NCI-H510A treated with DMSO at 0.1 percent for 48 hours (cell line): ENCODE data around the gene IKZF5.

ENCODE experiments used
- DNase-seq: peaks from one replicate; lab custom pipeline; 2025; lab: John Stamatoyannopoulos, UW

The IKZF5 gene

DNA sequence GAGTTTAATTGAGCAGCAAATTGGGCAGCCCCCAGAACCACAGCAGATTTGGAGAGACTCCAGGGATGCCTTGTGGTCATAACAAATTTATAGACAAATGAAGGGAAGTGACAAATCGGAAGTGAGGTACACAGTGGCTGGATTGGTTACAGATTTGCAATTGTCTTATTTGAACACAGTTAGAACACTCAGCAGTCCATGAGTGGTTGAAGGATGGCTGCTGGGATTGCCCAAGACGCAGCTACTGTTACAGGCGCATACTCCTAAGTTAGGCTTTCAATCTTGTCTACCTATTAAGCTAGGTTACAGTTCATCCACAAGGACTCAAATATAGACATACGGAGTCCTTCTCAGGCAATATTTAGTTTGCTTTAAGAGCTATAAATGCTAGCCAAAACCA, 7.6 kb upstream of the IKZF5 start:
- no peak for DNase-seq

DNA sequence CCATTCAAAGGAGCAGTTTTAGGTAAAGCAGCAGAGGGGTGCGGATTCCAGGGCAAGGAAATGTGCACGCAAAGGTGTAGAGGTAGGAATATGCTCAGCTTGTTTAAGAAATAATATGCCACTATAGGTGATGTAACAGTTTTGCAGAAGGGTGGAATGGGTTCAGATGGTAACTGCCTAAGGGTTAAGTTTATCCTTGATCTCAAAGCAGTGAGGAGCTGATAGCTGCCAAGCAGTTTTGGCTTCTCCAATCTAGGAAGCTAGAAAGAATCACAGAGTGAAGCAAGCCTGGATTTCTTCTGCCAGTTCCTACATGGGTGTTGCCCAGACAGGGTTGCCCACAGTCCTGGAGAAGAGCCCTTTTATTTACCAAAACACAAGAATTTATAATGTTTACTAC, 6.2 kb upstream of the IKZF5 start:
- DNase-seq = no peak

DNA sequence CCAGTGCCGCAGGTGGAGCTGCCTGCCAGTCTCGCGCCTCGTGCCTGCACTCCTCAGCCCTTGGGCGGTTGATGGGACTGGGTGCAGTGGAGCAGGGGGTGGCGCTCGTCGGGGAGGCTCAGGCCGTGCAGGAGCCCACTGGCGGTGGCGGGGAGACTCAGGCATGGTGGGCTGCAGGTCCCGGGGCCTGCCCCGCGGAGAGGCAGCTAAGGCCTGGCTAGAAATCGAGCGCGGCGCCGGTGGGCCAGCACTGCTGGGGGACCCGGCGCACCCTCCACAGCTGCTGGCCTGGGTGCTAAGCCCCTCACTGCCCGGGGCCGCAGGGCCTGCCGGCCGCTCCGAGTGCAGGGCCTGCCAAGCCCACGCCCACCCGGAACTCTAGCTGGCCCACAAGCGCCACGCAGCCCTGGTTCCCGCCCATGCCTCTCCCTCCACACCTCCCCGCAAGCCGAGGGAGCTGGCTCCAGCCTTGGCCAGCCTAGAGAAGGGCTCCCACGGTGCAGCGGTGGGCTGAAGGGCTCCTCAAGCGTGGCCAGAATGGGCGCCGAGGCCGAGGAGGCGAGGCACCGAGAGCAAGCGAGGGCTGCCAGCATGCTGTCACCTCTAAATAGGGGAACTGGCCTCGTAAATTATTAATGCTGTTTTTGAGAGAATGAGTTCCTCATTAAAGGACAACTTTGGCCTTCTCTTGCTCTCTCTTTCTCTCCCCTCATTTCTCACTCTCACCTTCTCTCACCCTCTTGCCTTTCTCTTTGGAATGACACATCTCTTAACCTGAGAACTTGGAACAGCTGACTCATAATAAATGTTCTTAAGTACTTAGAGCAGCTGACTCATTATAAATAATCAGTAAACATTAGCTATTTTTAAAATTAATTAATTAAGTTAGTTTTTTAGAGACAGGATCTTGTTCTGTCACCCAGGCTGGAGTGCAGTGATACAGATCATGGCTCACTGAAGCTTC, 5.1 kb upstream of the IKZF5 start:
- no peak for DNase-seq

DNA sequence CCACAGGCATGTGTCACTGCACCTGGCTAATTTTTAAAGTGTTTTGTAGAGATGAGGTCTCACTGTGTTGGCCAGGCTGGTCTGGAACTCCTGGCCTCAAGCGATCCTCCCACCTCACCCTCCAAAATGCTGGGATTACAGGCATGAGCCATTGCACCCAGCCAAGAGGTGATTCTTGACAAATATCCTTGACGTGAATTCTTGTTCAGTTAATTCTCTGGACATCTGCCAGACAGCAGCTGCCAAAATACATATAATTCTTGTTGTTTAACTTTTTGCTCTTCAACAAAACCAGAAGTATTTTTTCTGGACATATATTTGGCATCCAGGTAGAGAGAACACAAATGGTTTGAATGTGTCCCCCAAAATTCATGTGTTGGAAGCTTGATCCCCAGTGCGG, 3.4 kb upstream of the IKZF5 start:
- no peak for DNase-seq

DNA sequence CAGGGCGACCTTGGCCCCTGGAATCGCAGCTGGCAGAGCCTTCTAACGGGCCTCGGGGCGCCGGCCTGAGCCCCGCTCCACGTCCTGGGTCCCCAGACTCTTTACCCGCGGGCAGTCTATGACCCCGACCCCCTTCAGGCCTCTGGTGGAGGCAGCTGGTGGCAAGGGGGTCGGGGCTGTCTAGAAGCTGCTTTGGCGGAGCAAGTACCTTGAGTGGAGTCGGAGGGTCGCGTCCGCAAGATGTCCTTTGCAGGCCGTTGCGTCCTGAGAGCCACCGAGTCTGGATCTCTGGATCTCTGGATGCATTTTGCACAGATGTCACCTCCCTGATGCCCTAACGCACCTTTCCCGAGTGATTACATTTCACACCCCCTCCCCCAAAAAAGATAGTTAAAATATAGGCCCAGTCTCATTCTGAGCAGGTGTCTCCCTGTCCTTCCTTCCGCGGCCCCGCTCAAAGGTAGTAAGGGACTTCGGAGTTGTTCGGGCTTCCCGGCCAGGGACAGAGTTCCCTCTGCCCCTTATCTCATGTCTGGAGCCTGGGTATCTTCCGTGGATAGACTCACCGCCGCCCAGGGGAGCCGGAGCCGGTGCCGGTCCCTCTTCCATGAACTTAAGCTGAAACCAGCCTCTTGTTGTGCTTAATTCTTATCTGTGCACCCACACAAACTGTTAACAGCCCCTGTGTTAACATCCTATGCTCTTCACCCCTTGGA, 668 bp upstream of the IKZF5 start:
- peak; percentile 31 for DNase-seq

DNA sequence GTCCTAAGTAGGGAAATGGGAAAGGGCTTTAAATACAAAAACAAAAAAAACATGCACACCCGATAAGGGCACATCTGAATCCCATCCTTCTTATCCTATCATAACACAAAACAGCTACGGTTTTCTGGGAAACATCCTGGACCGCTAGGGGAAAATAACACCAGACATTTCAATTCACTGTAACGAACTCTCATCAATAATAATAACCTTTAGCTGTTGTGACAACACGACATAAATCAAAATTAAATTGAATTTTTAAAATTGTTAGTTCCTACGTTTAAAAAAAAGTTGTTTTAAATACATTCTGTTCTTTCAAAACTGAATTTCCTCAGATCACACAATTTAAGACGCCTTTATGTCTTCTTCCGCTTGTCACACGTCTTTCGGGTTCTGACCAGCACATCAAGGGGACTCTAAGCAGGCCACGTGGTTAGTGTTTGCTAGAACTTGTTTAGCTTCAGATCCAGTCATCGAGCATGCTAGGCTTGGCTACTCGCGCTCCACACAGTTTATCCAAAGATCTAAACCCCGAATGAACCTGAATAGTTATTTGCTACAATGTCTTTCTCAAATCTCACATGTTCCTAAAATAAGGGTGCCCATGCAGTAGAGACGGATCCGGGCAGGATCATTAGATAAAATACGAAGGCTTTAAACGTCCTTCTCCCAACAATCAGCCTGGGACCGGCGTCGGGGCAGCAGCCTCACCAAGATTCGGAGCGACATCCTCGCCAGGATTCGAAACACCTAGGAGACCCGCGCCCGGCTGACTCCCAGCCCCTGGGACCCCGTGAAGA, 839 bp downstream of the IKZF5 start:
- DNase-seq = peak; percentile 33

DNA sequence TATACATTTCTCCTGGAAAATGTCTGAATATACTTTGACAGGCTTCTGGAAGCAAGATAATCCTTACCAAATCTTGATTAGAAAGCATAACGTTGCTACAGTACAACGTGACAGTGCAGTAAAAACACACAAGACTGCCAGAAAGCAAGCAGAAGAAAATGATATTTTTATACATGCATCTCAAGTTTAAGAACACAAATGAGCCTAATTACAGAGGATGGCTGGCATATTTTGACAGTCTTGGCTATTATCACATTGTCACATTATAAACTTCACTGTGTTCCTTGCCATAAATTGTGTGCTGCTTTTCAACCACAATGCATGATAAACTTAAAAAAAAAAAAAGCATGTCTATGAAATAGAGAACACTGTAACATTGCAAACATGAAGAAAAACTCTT, 4.3 kb downstream of the IKZF5 start:
- no peak for DNase-seq

DNA sequence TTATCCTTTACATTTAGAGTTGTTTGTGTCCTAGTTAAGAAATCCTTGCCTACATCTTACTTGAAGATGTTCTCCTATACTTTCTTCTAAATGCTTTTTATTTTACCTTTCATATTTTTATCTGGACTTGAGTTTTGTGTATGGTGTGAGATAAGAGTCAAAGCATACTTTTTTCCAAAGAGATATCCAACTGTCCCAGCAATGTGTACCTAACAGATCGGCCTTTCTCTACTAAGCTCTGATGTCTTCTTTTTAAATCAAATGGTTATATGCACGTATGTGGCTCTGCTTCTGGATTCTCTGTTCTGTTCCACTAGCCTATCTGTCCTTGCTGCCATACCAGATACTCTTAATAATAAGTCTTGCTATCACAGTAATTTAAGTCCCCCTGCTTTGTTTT, 7.2 kb downstream of the IKZF5 start:
- no peak for DNase-seq

DNA sequence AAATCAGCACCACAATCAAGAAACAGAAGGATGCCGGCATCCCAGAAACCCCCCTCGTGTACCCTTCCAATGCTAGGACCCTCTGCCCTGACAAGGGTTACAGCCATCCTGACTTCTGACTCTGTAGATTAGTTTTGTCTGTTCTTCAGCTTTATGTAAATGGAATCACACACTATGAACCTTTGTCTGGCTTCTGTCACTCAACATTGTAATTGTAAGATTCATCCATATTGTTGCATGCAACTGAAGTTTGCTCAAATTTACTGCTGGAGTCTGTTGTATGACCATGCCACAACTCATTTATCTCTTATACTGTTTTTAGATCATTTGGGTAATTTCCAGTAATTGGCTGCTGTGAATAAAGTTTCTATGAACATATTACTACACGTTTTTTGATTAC, 8.4 kb downstream of the IKZF5 start:
- no peak for DNase-seq

DNA sequence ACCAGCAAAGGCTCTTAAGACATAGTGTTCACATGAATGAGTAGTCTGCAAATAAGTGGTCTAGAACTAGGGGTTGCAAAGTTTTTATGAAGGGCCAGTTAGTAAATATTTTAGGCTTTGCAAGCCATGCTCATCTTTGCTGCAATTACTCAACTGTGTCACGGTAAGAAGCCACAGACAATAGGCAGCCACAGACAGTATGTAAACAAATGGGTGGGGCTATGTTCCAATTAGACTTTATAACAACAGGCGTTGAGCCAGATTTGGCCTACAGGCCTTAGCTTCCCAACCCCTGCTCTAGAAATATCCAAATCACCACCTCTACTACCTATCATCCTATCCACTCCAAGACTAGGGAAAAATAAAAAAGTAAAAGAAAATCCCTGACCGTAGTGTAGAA, 9.2 kb downstream of the IKZF5 start:
- peak; percentile 68 for DNase-seq

DNA sequence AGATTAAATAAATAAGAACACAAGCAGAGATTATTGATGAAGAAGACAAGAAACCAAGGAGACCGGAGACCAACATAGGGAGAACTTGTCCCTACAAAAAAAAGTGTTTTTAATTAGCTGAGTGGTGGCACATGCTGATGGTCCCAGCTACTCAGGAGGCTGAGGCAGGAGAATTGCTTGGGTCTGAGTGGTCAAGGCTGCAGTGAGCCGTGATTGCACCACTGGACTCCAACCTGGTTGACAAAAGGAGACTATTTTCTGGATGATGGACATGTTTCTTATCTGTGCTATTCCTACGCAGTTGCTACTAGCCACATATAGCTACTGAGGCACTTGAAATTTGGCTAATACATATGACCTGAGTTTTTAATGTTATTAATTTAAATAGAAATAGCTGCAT, 9.7 kb downstream of the IKZF5 start:
- DNase-seq = no peak

DNA sequence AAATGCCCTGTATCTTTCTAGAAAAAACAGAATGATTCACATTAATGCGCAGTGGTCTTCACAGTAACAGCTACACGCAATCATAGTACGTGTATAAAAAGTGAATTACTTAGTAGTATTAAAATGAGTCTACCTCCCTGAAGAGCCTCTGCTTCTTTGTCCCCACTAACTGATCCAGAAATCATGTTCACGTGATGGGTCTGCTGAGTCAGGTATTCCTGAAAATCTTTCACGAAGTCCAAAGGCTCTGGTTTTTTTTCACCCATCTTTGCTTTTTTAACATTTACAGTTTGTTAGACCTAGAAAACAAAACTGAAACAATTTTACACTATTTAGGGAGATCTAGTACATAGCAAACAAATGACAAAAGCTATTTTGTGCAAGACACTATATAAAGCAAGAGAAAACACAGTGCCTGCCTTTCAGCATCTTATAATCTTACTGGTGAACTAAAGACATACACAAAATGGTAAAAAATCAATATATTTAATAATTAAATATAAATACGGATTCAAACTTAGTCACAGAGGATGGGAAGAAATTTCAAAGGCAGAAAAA, 10.2 kb downstream of the IKZF5 start:
- DNase-seq = no peak

DNA sequence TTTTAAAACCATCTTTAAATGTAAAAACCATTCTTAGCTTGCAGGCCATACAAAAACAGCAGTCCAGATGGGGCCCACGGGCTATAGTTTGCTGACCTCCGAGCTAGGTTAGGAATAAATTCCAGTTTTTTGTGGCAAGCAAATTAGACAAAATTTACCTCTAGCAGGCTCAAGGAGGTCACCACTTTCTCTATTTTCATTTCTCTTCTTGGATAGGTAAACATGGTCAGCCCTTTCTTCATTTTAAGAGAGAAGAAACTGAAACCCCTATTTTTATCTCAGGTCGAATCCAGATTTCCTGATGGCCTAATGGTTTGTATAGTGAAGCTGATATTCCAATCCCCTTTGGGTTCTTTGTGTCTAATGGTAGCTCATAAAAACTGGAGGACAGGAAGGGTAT, 10.7 kb downstream of the IKZF5 start:
- no peak for DNase-seq

DNA sequence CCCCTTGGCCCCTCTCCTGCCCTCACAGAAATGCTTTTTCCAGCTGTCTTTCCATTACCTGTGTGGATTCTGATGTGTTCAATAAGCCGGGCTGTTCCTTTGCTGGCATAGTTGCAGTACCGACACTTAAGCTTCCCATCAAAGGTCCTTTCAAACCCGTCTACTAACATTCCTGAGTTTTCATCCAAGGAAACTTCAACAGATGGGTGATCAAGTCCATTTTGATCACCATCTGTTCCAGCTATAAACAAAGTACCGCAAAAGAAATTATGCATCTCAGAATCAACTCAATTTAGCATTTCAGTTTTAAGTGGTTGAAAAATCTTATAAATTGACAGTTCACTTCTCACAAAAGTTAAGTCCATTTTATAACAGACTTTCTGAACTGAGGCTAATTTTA, 12.7 kb downstream of the IKZF5 start:
- DNase-seq = no peak

DNA sequence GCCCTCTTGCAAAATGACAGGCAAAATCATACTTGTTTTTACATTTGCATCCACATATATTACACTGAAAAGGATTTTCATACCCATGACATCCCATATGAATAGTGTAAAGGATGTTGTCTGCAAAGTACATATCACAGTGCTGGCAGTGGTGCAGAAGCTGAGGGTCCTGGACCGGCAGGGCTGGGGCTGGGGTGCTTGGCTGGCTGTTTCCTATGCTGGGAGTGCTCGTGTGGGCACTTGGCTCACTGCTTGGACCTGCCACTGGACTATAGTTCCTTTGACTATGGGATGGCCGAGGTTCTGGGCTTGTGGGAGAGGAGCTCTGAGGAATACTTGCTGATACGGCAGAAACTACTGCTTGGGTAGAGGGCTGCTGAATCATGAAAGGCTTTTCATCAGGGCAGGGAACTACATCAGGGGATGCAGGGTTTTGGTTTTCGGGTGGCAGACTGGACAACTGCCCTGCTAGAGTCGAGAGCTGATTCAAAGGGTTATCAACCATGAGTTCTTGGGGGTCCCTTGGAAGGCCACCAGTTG, 14.7 kb downstream of the IKZF5 start:
- DNase-seq = no peak

DNA sequence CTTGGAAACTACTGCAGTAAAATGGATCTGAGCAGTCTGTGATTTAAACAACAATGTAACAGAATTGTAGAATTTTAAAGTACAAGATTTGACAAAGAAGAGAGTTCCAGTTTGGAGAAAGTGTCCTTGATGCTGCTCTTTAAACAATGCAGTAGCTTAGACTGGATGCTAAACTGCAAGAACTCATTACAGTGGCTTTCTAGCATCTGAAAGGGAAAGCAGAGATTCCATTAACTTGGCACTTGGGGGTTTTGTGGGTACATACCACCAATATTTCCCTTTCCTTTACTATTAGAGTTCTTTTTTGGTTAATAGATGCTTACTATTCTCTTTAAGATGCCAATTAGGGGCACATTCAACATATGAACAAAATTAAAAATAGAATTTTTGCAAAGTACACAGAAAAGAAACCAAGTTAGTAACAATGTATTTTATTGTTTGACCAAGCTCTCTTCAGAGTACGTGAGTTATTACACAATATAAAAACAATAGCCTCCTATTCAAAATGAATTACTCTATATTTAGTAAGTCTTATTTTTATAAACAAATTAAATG, 16.5 kb downstream of the IKZF5 start:
- no peak for DNase-seq

DNA sequence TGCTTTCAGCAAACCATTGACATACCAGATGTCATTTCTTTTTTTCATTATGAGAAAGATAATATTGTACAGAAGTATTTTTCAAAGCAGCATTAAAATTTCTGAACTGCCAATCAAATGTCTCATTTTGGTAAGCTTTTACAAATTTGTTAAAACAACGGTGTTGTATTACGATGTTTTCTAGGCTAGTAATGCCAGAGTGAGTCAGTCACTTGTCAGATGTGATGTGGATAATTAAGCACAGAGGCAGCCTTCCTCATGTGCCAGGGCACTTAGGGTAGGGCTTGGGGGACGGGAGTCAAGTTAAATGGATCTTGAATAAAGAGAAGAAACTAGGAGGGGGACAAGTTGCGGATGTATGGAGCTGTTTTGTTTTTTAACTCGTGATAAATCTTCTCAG, 18.3 kb downstream of the IKZF5 start:
- no peak for DNase-seq

DNA sequence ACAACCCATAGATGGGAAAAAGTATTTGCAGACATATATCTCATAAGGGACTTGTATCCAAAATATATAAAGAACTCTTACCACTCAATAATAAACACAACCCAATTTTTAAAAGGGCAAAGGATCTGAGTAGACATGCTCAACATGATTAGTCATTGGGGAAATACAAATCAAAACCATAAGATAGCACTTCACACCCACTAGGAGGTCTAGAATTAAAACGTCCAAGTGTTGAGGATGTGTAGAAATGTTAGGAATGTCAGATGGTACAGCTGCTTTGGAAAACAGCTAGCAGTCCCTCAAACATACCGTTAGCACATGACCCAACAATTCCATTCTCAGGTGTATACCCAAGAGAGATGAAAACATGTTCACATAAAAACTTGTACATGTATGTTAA, 20.1 kb downstream of the IKZF5 start:
- no peak for DNase-seq

DNA sequence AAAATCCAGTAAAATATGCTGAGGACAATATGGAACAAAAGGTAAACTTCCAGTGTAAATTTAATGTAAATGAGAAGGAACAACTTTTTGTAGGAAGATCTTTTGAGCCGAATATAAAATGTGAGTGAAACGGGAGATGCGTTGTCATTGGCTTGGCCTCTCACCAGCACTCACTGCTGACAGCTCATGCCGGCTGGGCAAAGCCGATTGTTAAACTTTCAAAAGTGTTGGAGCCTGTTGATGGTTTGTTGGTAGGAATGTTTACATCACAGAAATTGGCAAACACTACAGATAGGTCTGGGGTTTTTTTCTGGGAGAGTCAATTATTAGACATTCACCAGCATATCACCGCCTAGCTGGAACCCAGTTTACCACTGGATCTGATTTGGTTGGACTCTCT, 22.3 kb downstream of the IKZF5 start:
- DNase-seq = no peak

DNA sequence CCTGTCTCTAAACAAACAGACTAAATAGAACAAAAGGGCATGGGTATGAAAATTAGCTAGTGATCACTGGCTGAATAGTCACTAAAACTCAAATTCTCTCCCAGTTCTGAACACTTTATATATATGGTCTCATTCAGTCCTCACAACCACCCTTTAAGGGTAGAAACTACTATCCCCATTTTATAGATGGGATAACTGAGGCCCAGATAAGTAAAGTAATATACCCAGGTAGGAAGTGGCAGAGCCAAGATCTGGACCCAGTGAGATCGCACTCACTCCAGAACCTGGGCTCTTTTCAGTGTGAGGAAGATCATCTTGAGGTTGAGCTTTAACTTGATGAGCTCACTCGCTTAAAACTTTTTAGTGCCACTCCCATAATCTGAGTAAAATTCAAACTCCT, 23.9 kb downstream of the IKZF5 start:
- DNase-seq = no peak

DNA sequence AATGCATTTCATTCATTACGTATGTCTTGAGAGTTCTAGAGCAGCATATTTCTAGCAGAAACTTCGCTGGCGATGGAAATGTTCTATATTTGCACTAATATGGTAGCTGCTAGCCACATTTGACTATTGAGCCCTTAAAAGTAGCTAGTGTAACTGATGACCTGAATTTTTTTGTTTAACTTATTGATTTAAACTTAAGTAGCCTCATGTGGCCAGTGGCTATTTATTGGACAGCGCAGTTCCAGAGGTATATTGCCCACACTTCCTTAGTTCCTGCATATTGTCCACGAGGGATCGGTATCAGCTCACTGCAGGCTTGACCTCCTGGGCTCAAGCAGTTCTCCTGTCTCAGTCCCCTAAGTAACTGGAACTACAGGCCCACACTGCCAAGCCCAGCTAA, 24.7 kb downstream of the IKZF5 start:
- DNase-seq = no peak

DNA sequence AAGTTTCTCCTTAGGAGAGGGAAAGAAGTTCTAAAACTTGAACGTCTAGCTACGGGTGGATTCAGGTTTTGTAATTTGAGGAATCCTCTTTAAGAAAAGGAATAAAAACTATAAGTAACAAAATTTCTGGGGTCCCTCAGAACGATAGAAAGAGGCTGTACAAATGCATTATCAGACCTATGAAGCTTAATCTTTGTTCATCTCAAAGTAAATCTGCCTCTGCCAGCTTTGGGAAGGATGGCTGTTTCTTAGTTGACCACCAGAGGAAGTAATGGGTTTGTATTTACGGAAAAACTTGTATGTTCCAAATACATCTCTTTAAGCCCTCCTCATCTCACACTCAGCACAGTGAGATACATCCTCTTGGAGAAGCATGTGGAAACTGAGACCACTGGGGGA, 27.5 kb downstream of the IKZF5 start:
- peak; percentile 18 for DNase-seq
